Cardiac muscle cell (in vitro differentiated cells and primary cell): ENCODE data around the gene DLG3. TPM values are rescaled to one million over a fixed set of nuclear protein-coding genes. Genes with fewer than 3 reads are reported as not detected.

Experiments
- DNase-seq, 2 donors: peaks; one replicate each; pipeline versions ENCODE4 v3.0.0 to v3.0.0-alpha.2; 2010 to 2017; ENCODE audit warnings: low read depth in 1 of 2, low spot score in 1 of 2
- H3K27ac ChIP-seq: fragments of 200-600 bp; sonication (generic); 2 replicates; pipeline ENCODE4 v1.5.1; 2016
- H3K27me3 ChIP-seq: fragments of 200-600 bp; sonication (generic); 2 replicates; pipeline ENCODE4 v1.6.0; 2016; ENCODE audit warnings: control low read depth
- H3K36me3 ChIP-seq: fragments of 200-600 bp; sonication (generic); 2 replicates; pipeline ENCODE4 v1.5.1; 2016; ENCODE audit warnings: control low read depth
- H3K4me1 ChIP-seq: fragments of 200-600 bp; sonication (generic); 2 replicates; pipeline ENCODE4 v1.8.1; 2017; ENCODE audit warnings: low read depth, mild to moderate bottlenecking, mixed run types
- H3K4me3 ChIP-seq: fragments of 200-600 bp; sonication (generic); 2 replicates; pipeline ENCODE4 v1.5.1; 2016; ENCODE audit warnings: mild to moderate bottlenecking
- H3K9me3 ChIP-seq: fragments of 200-600 bp; sonication (generic); 2 replicates; pipeline ENCODE4 v1.5.1; 2017; ENCODE audit warnings: low read depth, mild to moderate bottlenecking, control low read depth
- CTCF ChIP-seq: IDR thresholded peaks from 2 replicates; pipeline ENCODE4 v1.5.1; 2012; ENCODE audit warnings: low read depth, mild to moderate bottlenecking, low read length
- polyA plus RNA-seq: library from polyadenylated mRNA; unstranded; fragments of >200 nt; fragmentation: Nextera tagmentation; extraction: Ambion mirVana; gene quantifications from 2 replicates; pipeline ENCODE4 v1.2.1, GENCODE V29; 2016
- total RNA-seq: library from RNA; depleted of rRNA; stranded (reverse); fragments of >200 nt; gene quantifications from 2 replicates; pipeline ENCODE4 v1.2.3, GENCODE V29; 2016

DLG3 gene
- total and polyA plus RNA-seq, 2 experiments from 2014 or later, result 28.8 to 50.1 TPM

- DNase-seq, result no peak
- Histone ChIP-seq H3K4me1 (peaks cover 40% of the 10 kb centered on the region), H3K4me3 (no peak overlapping the region), H3K9me3 (no peaks in the 10 kb centered on the region), H3K27ac (peak overlapping the region; percentile 86), H3K27me3 (no peaks in the 10 kb centered on the region), H3K36me3 (no peaks in the 10 kb centered on the region)
- no peak for TF ChIP-seq CTCF
Measured at GRCh38 chrX:70476166-70476933, 31.7 kb downstream of the DLG3 start.

- peak in 1 of 2 donors; percentile 68 for DNase-seq
- Histone ChIP-seq H3K27ac (peak overlapping the region; percentile 86), H3K4me1 (peaks cover 47% of the 10 kb centered on the region)
Measured at GRCh38 chrX:70476934-70477733, 32.5 kb downstream of the DLG3 start.

GRCh38 chrX:70477734-70478075 is 33.1 kb downstream of the DLG3 start:
- Histone ChIP-seq H3K36me3 (no peaks in the 10 kb centered on the region), H3K4me1 (peaks cover 47% of the 10 kb centered on the region), H3K27me3 (no peaks in the 10 kb centered on the region), H3K4me3 (no peak overlapping the region), H3K27ac (peak overlapping the region; percentile 86), H3K9me3 (no peaks in the 10 kb centered on the region)
- TF ChIP-seq CTCF, result no peak
- no peak for DNase-seq

More at GRCh38 chrX:70476934-70477733, 32.5 kb downstream of the DLG3 start:
- H3K9me3 ChIP-seq, result no peaks in the 10 kb centered on the region
- TF ChIP-seq CTCF, result no peak
- no peak overlapping the region for H3K4me3 ChIP-seq
- H3K27me3 ChIP-seq, result no peaks in the 10 kb centered on the region
- no peaks in the 10 kb centered on the region for H3K36me3 ChIP-seq

GRCh38 chrX:70478526-70479245 is 34.1 kb downstream of the DLG3 start:
- no peaks in the 10 kb centered on the region for H3K9me3 ChIP-seq
- peak overlapping the region; percentile 86 for H3K27ac ChIP-seq
- no peak overlapping the region for H3K4me3 ChIP-seq
- H3K27me3 ChIP-seq, result no peaks in the 10 kb centered on the region
- H3K4me1 ChIP-seq, result peaks cover 47% of the 10 kb centered on the region
- no peaks in the 10 kb centered on the region for H3K36me3 ChIP-seq
- TF ChIP-seq CTCF, result no peak
- DNase-seq, result peak in 1 of 2 donors; percentile 33

- DNase-seq, result peak in 1 of 2 donors; percentile 64
- peak overlapping the region; percentile 86 for H3K27ac ChIP-seq
- no peak overlapping the region for H3K4me3 ChIP-seq
- no peaks in the 10 kb centered on the region for H3K36me3 ChIP-seq
- H3K27me3 ChIP-seq, result no peaks in the 10 kb centered on the region
- peaks cover 47% of the 10 kb centered on the region for H3K4me1 ChIP-seq
- TF ChIP-seq CTCF, result no peak
- H3K9me3 ChIP-seq, result no peaks in the 10 kb centered on the region
Measured at GRCh38 chrX:70479247-70479921, 34.7 kb downstream of the DLG3 start.
